Hepatocyte (in vitro differentiated cells): Measurements from ENCODE around the gene ELAVL3. TPM values are rescaled to one million over a fixed set of nuclear protein-coding genes. Genes with fewer than 3 reads are reported as not detected.

Experiments
- DNase-seq: peaks from one replicate; pipeline ENCODE4 v3.0.0-alpha.2; 2016; ENCODE audit warnings: low spot score
- H2AFZ ChIP-seq: fragments of 200-600 bp; sonication (generic); 2 replicates; pipeline ENCODE4 v1.6.0; 2016; ENCODE audit warnings: antibody characterized with exemption, mild to moderate bottlenecking
- H3K27ac ChIP-seq: fragments of 200-600 bp; sonication (generic); 2 replicates; pipeline ENCODE4 v1.5.1; 2016; ENCODE audit warnings: mild to moderate bottlenecking
- H3K27me3 ChIP-seq: fragments of 200-600 bp; sonication (generic); 2 replicates; pipeline ENCODE4 v1.6.1; 2016
- H3K36me3 ChIP-seq: fragments of 200-600 bp; sonication (generic); replicated peaks from 2 replicates; pipeline ENCODE4 v1.5.1; 2016; ENCODE audit warnings: low read depth; ENCODE audit not compliant: insufficient read depth
- H3K4me1 ChIP-seq: fragments of 200-600 bp; sonication (generic); 2 replicates; pipeline ENCODE4 v1.5.1; 2016; ENCODE audit warnings: mild to moderate bottlenecking, moderate library complexity; ENCODE audit not compliant: insufficient read depth
- H3K4me2 ChIP-seq: fragments of 200-600 bp; sonication (generic); 2 replicates; pipeline ENCODE4 v1.6.0; 2016
- H3K4me3 ChIP-seq: fragments of 200-600 bp; sonication (generic); 2 replicates; pipeline ENCODE4 v1.5.1; 2016; ENCODE audit warnings: mild to moderate bottlenecking
- H3K79me2 ChIP-seq: fragments of 200-600 bp; sonication (generic); 2 replicates; pipeline ENCODE4 v1.6.0; 2017; ENCODE audit warnings: mild to moderate bottlenecking
- H3K9me2 ChIP-seq: fragments of 200-600 bp; sonication (generic); replicated peaks from 2 replicates; pipeline ENCODE4 v1.6.0; 2017; ENCODE audit warnings: mild to moderate bottlenecking; ENCODE audit not compliant: insufficient read depth
- H3K9me3 ChIP-seq: fragments of 200-600 bp; sonication (generic); 2 replicates; pipeline ENCODE4 v1.5.1; 2016; ENCODE audit warnings: low read depth, mild to moderate bottlenecking
- H4K20me1 ChIP-seq: fragments of 200-600 bp; sonication (generic); 2 replicates; pipeline ENCODE4 v1.6.0; 2016; ENCODE audit warnings: mild to moderate bottlenecking; ENCODE audit not compliant: insufficient read depth, poor library complexity, severe bottlenecking
- CTCF ChIP-seq: fragments of 200-600 bp; sonication (generic); IDR thresholded peaks from 2 replicates; pipeline ENCODE4 v1.5.1; 2016; ENCODE audit warnings: antibody characterized with exemption, mild to moderate bottlenecking; ENCODE audit not compliant: poor library complexity
- EZH2 ChIP-seq: fragments of 200-600 bp; sonication (generic); IDR thresholded peaks from 2 replicates; pipeline ENCODE4 v1.6.1; 2016; ENCODE audit warnings: antibody characterized with exemption, mild to moderate bottlenecking, borderline replicate concordance
- EZH2phosphoT487 ChIP-seq: fragments of 200-600 bp; sonication (generic); IDR thresholded peaks from one replicate; pipeline ENCODE4 v1.6.1; 2018; ENCODE audit warnings: antibody characterized with exemption, mild to moderate bottlenecking, low read depth, moderate library complexity; ENCODE audit not compliant: unreplicated experiment, severe bottlenecking
- WGBS: methylation state at CpG from one replicate; pipeline ENCODE4 v1.1.6; 2016; ENCODE audit warnings: low lambda C conversion rate; ENCODE audit errors: missing lambda C conversion rate; 5-methylcytosine and 5-hydroxymethylcytosine counted together
- polyA plus RNA-seq: library from polyadenylated mRNA; unstranded; fragments of >200 nt; fragmentation: Nextera tagmentation; extraction: Ambion mirVana; gene quantifications from 2 replicates; pipeline ENCODE4 v1.2.1, GENCODE V29; 2016
- total RNA-seq: library from RNA; depleted of rRNA; stranded (reverse); fragments of >200 nt; gene quantifications from 2 replicates; pipeline ENCODE4 v1.2.3, GENCODE V29; 2014

Gene ELAVL3
- total and polyA plus RNA-seq, 2 experiments from 2014 or later = 0.11 to 0.30 TPM

GRCh38 chr19:11507370-11508078, 26.7 kb upstream of the ELAVL3 start:
- TF ChIP-seq EZH2 (no peak), EZH2phosphoT487 (no peak), CTCF (no peak)
- no peak overlapping the region for H3K27ac ChIP-seq

GRCh38 chr19:11506967-11507366, 26.1 kb upstream of the ELAVL3 start:
- WGBS = 89% methylated on average over 6 of the region's 6 CpGs
- no peaks in the 10 kb centered on the region for H4K20me1 ChIP-seq
- H3K36me3 ChIP-seq = no peaks in the 10 kb centered on the region
- TF ChIP-seq CTCF (no peak), EZH2phosphoT487 (no peak), EZH2 (no peak)
- H3K9me3 ChIP-seq = no peaks in the 10 kb centered on the region
- DNase-seq = no peak
- peaks cover 10% of the 10 kb centered on the region for H3K79me2 ChIP-seq
- no peak overlapping the region for H3K4me3 ChIP-seq
- no peak overlapping the region for H2AFZ ChIP-seq
- H3K27me3 ChIP-seq = no peaks in the 10 kb centered on the region
- no peak overlapping the region for H3K27ac ChIP-seq
- H3K4me2 ChIP-seq = no peak overlapping the region
- H3K4me1 ChIP-seq = peaks cover 5% of the 10 kb centered on the region
- no peaks in the 10 kb centered on the region for H3K9me2 ChIP-seq

More at GRCh38 chr19:11507370-11508078, 26.7 kb upstream of the ELAVL3 start:
- no peak overlapping the region for H2AFZ ChIP-seq
- no peak overlapping the region for H3K4me2 ChIP-seq
- H3K4me3 ChIP-seq = no peak overlapping the region
- peaks cover 5% of the 10 kb centered on the region for H3K4me1 ChIP-seq
- DNase-seq = no peak
- no peaks in the 10 kb centered on the region for H3K27me3 ChIP-seq
- H3K79me2 ChIP-seq = peaks cover 8% of the 10 kb centered on the region
- no peaks in the 10 kb centered on the region for H3K9me3 ChIP-seq
- no peaks in the 10 kb centered on the region for H3K36me3 ChIP-seq
- H4K20me1 ChIP-seq = no peaks in the 10 kb centered on the region
- 91% methylated on average over 18 of the region's 18 CpGs for WGBS
- no peaks in the 10 kb centered on the region for H3K9me2 ChIP-seq

- Histone ChIP-seq H3K4me2 (peak overlapping the region; percentile 92), H3K9me3 (no peaks in the 10 kb centered on the region), H3K36me3 (no peaks in the 10 kb centered on the region), H3K79me2 (peaks cover 10% of the 10 kb centered on the region), H3K4me1 (peaks cover 5% of the 10 kb centered on the region), H3K27ac (peak overlapping the region; percentile 94), H2AFZ (peak overlapping the region; percentile 78), H3K4me3 (peak overlapping the region; percentile 32), H3K27me3 (no peaks in the 10 kb centered on the region), H3K9me2 (no peaks in the 10 kb centered on the region), H4K20me1 (no peaks in the 10 kb centered on the region)
- WGBS = 61% methylated on average over 20 of the region's 20 CpGs
- TF ChIP-seq EZH2phosphoT487 (no peak), EZH2 (no peak), CTCF (no peak)
- DNase-seq = no peak
These were observed 25.3 kb upstream of the ELAVL3 start for GRCh38 chr19:11506101-11506555.
